Measurements from ENCODE around the gene DNAH10. TPM values are rescaled to one million over a fixed set of nuclear protein-coding genes. Genes with fewer than 3 reads are reported as not detected.

Gene DNAH10
- total RNA-seq, 1 experiment from 2014 or later = 0.39 TPM

GRCh38 chr12:123763093-123763492, 992 bp downstream of the DNAH10 start:
- Histone ChIP-seq H3K27me3 (ENCODE audit: control insufficient read depth, insufficient read depth, low read length) (no peaks in the 10 kb centered on the region), H3K4me1 (ENCODE audit: control insufficient read depth, insufficient read depth, low read length) (no peaks in the 10 kb centered on the region), H3K9me3 (ENCODE audit: control insufficient read depth, insufficient read depth, low read depth, low read length) (no peaks in the 10 kb centered on the region), H3K27ac (ENCODE audit: low read length) (no peak overlapping the region), H3K36me3 (ENCODE audit: control insufficient read depth, insufficient read depth, low read length) (no peaks in the 10 kb centered on the region), H3K4me3 (ENCODE audit: low read depth in 2 of 2, low read length in 2 of 2) (no peak overlapping the region)
- DNase-seq (ENCODE audit: low read depth, low spot score) (no peak), ATAC-seq (no peak)
- intact Hi-C loops (cut with micrococcal nuclease; ENCODE audit: unreplicated experiment) = no loop called here
- TF ChIP-seq SIN3A (IDR thresholded peaks at IDR 0.05; ENCODE audit: borderline replicate concordance, insufficient read depth, low read depth, low read length) (no peak), CTCF (IDR thresholded peaks at IDR 0.05) (no peak), REST (IDR thresholded peaks at IDR 0.05; ENCODE audit: insufficient read depth in 1 of 2, low read depth in 2 of 2, low read length in 1 of 2) (no peak), TCF7L2 (IDR thresholded peaks at IDR 0.05; ENCODE audit: low read depth, low read length) (no peak), POLR2AphosphoS5 (IDR thresholded peaks at IDR 0.05; ENCODE audit: low read depth, low read length) (no peak)
- CTCF ChIA-PET = no interaction called here
- in situ Hi-C loops (cut with HindIII; ENCODE audit: low pct_unique_long_range_greater_than_20kb, low sequenced_read_pairs) = no loop called here
- no TSS peak for BruUV-seq (replicated peaks)
- POLR2A ChIA-PET = no interaction called here

GRCh38 chr12:123764109-123764508, 2.0 kb downstream of the DNAH10 start:
- CTCF ChIA-PET = no interaction called here
- POLR2A ChIA-PET = interaction anchor here (0.6 kb wide), 1 partner anchor 100 kb away, joined by 10 read pairs; no protein-coding TSS in a partner anchor
- TF ChIP-seq POLR2AphosphoS5 (IDR thresholded peaks at IDR 0.05; ENCODE audit: low read depth, low read length) (no peak), REST (IDR thresholded peaks at IDR 0.05; ENCODE audit: insufficient read depth in 1 of 2, low read depth in 2 of 2, low read length in 1 of 2) (no peak), CTCF (IDR thresholded peaks at IDR 0.05) (no peak), SIN3A (IDR thresholded peaks at IDR 0.05; ENCODE audit: borderline replicate concordance, insufficient read depth, low read depth, low read length) (no peak), TCF7L2 (IDR thresholded peaks at IDR 0.05; ENCODE audit: low read depth, low read length) (no peak)
- intact Hi-C loops (cut with micrococcal nuclease; ENCODE audit: unreplicated experiment) = no loop called here
- Histone ChIP-seq H3K36me3 (ENCODE audit: control insufficient read depth, insufficient read depth, low read length) (no peaks in the 10 kb centered on the region), H3K4me3 (ENCODE audit: low read depth in 2 of 2, low read length in 2 of 2) (no peak overlapping the region), H3K9me3 (ENCODE audit: control insufficient read depth, insufficient read depth, low read depth, low read length) (no peaks in the 10 kb centered on the region), H3K4me1 (ENCODE audit: control insufficient read depth, insufficient read depth, low read length) (no peaks in the 10 kb centered on the region), H3K27me3 (ENCODE audit: control insufficient read depth, insufficient read depth, low read length) (no peaks in the 10 kb centered on the region), H3K27ac (ENCODE audit: low read length) (no peak overlapping the region)
- DNase-seq (ENCODE audit: low read depth, low spot score) (no peak), ATAC-seq (no peak)
- in situ Hi-C loops (cut with HindIII; ENCODE audit: low pct_unique_long_range_greater_than_20kb, low sequenced_read_pairs) = no loop called here
- no TSS peak for BruUV-seq (replicated peaks)
